GM12878 (cell line): ENCODE results near the gene SIRT7.

Source experiments
- CTCF ChIP-seq, 3 experiments: IDR thresholded peaks in 2 of 3; conservative IDR thresholded peaks in 1 of 3; 2 replicates each; pipeline ENCODE4 v1.5.1; 2011; ENCODE audit warnings: low read depth in 3 of 3, low read length in 3 of 3, mild to moderate bottlenecking in 3 of 3, control low read depth in 2 of 3, moderate library complexity in 2 of 3, inconsistent platforms in 1 of 3, mixed read lengths in 1 of 3; ENCODE audit not compliant: control insufficient read depth in 2 of 3, insufficient read depth in 1 of 3; ENCODE audit errors: extremely low read depth in 1 of 3
- EP300 ChIP-seq, 2 experiments: fragments of 150-350 bp in 1 of 2; IDR thresholded peaks; 2 replicates each; pipeline ENCODE4 v1.6.1; 2011 to 2012; ENCODE audit warnings: low read depth in 2 of 2, low read length in 2 of 2, borderline replicate concordance in 1 of 2, improper control_type of control experiment in 1 of 2, inconsistent platforms in 1 of 2; ENCODE audit not compliant: control insufficient read depth in 1 of 2
- FOS ChIP-seq: IDR thresholded peaks from 3 replicates; pipeline ENCODE4 v1.6.1; 2011; ENCODE audit warnings: borderline replicate concordance; ENCODE audit not compliant: insufficient read length; ENCODE audit errors: extremely low read depth
- PRDM15 ChIP-seq: fragments of 450-650 bp; formaldehyde crosslinking; IDR thresholded peaks from 2 replicates; pipeline ENCODE4 v1.4.0; 2020; ENCODE audit warnings: mild to moderate bottlenecking, moderate library complexity
- SMC3 ChIP-seq: IDR thresholded peaks from 2 replicates; pipeline ENCODE4 v1.6.1; 2011; ENCODE audit warnings: low read length, improper control_type of control experiment, borderline replicate concordance

GRCh38 chr17:81962499-81963441 lies 44.8 kb upstream of the SIRT7 start:
- TF ChIP-seq CTCF (IDR thresholded peaks at IDR 0.05 in 2 of 3, conservative IDR thresholded peaks at IDR 0.05 in 1 of 3; ENCODE audit: control insufficient read depth in 2 of 3, extremely low read depth in 1 of 3, insufficient read depth in 1 of 3, low read depth in 3 of 3, low read length in 3 of 3), result no peak
- no peak for TF ChIP-seq SMC3
- no peak for TF ChIP-seq PRDM15 (CRISPR knock-in tag)
- TF ChIP-seq FOS, result no peak
- no peak for TF ChIP-seq EP300 (IDR thresholded peaks at IDR 0.05; ENCODE audit: borderline replicate concordance in 1 of 2, control insufficient read depth in 1 of 2, low read depth in 2 of 2, low read length in 2 of 2)
